Raji (cell line): ENCODE measurements around the gene TGOLN2.

Experiments used
- POLR2A ChIP-seq: IDR thresholded peaks from 2 replicates; pipeline ENCODE4 v1.6.1; 2011; ENCODE audit warnings: low read depth, low read length, control low read depth; ENCODE audit not compliant: insufficient read depth

The TGOLN2 gene

GRCh38 chr2:85310330-85310729, 17.5 kb downstream of the TGOLN2 start:
- no peak for TF ChIP-seq POLR2A

GRCh38 chr2:85309699-85310321, 18.0 kb downstream of the TGOLN2 start:
- TF ChIP-seq POLR2A, result no peak

GRCh38 chr2:85308896-85309555, 18.8 kb downstream of the TGOLN2 start:
- TF ChIP-seq POLR2A, result no peak

- no peak for TF ChIP-seq POLR2A
Observed at GRCh38 chr2:85308201-85308600, 19.6 kb downstream of the TGOLN2 start.

- TF ChIP-seq POLR2A, result no peak
Observed at GRCh38 chr2:85307527-85307897, 20.3 kb downstream of the TGOLN2 start.

GRCh38 chr2:85303780-85304531, 23.8 kb downstream of the TGOLN2 start:
- TF ChIP-seq POLR2A, result no peak

- no peak for TF ChIP-seq POLR2A
Observed at GRCh38 chr2:85302121-85302520, 25.7 kb downstream of the TGOLN2 start.

- no peak for TF ChIP-seq POLR2A
Observed at GRCh38 chr2:85291425-85292023, 36.3 kb downstream of the TGOLN2 start.

- no peak for TF ChIP-seq POLR2A
Observed at GRCh38 chr2:85288244-85288725, 39.5 kb downstream of the TGOLN2 start.

- TF ChIP-seq POLR2A, result no peak
Observed at GRCh38 chr2:85287721-85288120, 40.1 kb downstream of the TGOLN2 start.

- TF ChIP-seq POLR2A, result no peak
Observed at GRCh38 chr2:85286918-85287317, 40.9 kb downstream of the TGOLN2 start.

GRCh38 chr2:85283641-85284040, 44.1 kb downstream of the TGOLN2 start:
- no peak for TF ChIP-seq POLR2A

GRCh38 chr2:85282914-85283313, 44.9 kb downstream of the TGOLN2 start:
- no peak for TF ChIP-seq POLR2A

GRCh38 chr2:85281553-85281952, 46.2 kb downstream of the TGOLN2 start:
- TF ChIP-seq POLR2A, result no peak

GRCh38 chr2:85278361-85278760, 49.4 kb downstream of the TGOLN2 start:
- TF ChIP-seq POLR2A, result no peak
